Suppressor macrophage treated with lipopolysaccharide for 1 hour (primary cell): Measurements from ENCODE around the gene MMP15.
"Not testable (repeated sequence)": the region's sequence is repeated elsewhere in the genome, so short reads cannot be mapped to it uniquely, and the experiment has no call there.

Experiments
- DNase-seq, 3 donors: peaks; one replicate each; pipeline ENCODE4 v3.0.0-alpha.2; 2020 to 2022

MMP15 gene

DNA sequence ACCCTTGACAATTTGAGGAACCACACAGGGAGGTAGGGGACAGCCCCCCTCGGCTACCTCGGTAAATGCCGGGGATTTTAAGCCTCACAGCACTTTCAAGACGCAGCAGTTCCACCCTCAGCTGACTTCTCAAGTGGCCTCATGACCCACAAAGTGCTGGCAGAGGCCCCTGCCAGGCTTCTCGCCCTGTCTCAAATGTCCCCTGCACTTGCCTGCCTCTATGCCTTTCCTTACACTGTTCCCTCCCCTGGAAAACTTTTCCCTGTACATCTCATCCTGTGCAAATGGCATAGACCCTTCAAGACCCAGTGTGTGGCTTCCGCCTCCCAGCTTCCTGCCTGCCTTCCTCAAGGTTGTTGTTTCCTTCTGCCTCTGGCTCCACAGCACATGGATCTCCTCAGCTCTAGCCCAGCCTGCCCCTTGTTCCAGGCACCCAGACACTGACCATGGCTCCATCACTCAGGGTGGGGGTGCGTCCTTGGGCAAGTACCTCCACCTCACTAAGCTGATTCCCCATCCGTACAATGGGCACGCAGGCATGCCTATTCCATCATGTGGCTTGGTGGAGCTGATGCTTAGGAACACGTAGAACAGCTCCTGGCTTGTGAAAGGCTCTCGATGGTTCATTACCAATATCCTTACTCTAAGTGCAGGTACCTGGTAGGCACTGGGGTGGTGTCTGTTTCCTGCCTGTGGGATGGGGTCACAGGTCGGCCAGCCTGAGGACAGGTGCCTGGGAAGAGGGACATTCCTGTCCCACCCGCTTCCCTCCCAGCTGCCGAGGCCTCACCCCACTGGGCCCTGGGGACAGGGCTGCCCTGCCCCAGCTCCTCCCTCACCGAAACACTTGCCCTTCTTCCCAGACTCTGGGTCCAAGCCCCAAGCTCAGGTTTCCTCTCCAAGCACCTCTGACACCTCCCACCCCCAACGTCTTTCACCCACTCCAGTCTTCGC, 24.0 kb downstream of the MMP15 start:
- no peak for DNase-seq

DNA sequence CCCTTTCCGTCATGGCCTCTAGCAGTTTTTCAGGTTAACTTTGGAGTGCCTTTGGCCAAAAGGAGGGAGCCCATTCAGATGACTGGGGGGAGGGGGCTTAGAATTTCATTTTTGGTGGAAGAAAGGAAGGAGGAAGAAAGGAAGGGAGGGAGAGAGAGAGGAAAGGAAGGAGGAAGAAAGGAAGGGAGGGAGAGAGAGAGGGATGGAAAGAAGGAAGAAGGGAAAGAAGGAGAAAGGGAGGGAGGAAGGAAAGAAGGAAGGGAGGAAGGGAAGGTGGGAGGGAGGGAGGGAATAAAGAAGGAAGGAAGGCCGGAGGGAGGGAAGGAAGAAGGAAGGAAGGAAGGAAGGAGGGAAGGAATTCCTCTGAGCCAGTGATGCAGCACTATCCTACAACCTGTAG, 25.7 kb downstream of the MMP15 start:
- no peak for DNase-seq

DNA sequence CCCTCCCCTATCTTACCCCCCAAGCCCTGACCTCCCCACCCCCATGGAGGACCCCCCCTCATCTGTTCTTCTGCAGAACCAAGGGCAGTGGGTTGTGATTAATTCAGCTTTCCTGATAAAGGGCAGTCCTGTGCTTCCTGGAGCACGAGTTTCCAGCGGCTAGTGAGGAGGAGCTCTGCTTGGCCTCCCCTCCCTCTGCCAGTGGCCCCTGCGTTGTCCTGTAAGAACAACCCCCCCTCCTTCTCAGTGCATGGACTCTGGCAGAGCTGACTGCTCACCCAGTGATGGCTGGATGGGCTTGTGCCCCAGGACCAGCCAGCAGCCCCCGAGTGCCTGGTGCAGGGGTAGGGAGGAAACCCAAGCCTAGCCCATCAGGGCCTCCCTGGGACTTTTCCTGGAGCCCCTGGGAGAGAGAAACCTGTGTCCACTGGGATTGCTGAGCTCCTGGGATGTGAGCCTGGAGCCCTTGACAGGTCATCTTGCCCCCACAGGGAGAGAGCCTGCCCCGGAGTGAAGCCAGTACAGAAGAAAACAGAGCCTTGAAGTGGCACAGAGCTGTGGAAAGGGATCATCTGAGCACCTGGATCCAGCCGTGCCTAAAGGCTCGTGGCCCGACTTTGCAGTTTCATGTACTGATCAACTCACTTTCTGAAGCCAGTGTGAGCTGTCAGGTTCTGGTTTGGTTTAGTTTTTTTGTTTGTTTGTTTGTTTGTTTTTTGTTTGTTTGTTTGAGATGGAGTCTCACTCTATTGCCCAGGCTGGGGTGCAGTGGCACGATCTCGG, 26.5 kb downstream of the MMP15 start:
- DNase-seq = no peak

DNA sequence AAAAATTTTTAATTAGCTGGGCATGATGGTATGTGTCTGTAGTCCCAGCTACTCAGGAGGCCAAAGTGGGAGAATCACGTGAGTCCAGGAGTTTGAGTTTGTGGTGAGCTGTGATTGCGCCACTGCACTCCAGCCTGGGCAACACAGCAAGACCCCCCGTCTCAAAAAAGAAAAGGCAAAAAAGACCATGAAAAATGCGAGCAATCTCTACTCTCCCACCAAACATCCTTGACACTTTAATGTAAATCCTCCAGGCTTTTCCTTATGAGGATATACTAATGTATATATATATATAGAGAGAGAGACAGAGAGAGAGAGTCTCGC, 28.1 kb downstream of the MMP15 start:
- no peak for DNase-seq

DNA sequence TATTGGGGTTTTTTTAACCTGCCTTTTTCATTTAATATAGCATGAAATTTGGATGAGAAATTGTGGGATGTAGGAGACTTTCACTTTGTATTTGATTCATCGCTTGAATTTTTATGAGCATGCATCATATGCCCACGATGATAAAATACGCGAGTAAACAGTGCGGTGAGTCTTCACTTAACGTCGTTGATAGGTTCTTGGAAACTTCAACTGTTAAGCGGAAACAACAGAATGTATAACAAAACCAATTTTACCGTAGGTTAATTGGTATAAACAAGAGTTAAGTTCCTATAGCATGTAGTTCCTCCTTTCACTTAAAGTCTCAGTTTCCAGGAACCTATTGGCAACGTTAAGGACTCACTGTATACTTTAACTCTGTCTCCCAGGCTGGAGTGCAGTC, 28.7 kb downstream of the MMP15 start:
- DNase-seq = peak in 1 of 3 donors; percentile 6

DNA sequence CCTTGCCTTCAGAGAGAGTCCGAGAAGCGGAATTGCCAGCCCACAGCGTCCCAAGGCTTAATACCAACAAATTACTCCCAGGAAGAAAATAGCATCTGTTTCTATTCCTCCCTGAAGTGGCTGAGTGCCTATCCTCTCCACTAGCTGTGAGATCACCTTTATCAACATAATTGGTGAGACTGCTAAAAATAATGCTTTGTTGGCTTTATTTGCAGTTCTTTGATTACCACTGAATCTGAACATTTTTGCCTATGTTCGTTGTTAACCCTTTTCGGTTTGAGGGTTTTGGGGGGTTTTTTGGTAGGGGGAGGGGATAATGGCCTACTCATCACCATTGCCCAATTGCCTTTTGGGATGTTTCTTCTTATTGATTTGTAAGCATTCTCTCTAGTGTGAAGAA, 31.0 kb downstream of the MMP15 start:
- no peak for DNase-seq

DNA sequence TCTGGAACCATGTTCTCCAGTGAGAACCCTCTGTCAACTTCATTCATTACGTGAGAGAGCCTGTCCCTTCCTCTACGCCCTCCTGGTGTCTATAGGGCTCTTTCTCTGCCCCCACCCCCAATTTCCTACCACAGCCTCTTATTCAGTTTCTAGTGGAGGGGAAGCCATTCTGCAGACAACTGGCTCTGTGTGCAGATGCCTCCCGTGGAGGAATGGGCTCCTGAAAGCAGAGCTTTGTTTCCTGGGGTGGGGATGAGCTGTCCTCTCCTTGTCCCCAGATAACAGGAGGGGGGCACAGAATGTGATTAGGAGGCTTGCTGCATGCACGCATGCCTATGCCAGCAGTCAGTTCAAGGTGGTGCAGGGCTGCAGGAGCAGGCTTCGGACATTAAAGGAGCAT, 31.6 kb downstream of the MMP15 start:
- DNase-seq = no peak

DNA sequence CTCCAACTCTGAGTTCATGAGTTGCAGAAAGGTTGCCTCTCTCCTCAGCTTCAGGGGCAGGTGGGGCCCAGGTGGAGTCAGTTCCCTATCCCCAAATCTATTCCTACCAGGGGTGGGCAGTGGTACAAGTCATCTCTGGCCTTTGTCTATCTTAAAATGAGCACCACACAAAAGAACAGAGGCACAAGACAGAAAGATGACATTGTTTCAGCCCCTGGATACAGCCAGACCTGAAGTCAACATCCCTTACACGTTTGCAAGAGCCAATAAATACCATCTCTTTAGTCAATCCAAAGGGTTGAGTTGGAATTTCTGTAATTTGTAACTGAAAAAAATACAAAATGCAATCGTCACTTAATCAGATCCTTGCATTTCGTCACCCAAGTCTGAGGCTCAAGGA, 32.2 kb downstream of the MMP15 start:
- DNase-seq = no peak

DNA sequence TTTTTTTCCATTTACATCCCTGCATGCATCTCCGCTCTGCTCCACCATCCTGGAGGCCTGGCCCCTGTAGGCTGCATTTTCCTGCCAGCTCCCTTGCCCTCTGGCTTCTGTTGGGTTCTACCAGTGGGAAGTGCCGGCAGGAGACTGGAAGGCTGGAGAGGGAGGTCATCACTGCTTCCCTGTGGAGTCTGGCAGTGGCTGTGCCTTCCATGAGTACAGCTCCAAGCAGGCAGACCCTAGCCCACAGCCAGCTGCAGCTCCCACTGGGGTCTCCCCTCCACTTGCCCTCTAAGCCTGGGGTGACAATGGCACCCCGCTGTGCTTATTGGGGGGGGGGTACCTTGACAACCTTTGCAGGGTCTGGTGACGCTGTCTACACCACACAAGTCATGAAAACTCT, 37.3 kb downstream of the MMP15 start:
- no peak for DNase-seq

DNA sequence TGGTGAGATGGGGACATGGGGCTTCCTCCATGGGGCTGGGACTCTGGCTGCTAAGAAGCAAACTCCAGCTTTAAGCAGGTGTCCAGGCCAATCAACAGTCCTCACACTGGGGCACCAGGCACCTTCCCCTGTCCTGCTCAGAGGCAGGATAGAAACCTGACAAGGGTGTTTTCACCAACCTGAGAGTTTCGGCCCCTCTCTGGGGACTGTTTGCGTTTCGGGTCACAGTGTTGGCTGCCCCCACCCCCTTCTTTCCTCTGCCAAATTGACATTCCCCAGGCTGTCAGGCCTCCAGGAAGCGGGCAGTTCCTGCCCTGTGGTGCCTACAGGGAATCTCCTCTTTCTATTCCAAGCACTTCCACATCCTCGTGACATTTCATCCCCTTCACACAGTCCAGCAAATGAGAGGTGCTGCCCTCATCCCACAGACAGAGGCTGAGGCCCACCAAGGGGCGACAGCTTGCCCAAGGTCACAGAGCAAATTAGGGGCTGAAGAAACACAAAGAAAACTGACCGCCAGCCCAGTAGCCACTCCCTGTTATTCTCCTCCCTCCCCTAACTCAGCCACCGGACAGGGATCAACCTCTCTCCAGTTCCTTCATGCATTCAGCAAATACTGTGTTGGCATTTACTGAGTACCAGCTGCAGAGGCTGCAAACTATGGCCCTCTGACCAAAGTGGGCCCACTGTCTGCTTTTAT, 38.0 kb downstream of the MMP15 start:
- no peak for DNase-seq

DNA sequence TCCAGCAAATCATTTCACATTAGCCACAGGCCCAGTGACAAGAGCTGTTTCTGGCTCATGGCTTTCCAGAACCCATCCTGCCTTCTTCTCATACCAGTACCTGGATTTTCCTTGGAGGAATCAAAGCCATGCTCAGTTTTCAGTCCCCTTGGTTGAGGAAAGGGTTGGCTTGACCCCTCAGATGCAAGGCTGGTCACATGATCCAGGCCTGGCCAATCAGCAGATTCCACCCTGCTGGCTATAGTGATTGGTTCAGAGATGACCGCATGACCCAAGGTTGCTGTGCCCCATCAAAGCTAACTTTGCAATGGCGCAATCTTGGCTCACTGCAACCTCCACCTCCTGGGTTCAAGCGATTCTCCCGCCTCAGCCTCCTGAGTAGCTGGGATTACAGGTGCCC, 45.0 kb downstream of the MMP15 start:
- no peak for DNase-seq

DNA sequence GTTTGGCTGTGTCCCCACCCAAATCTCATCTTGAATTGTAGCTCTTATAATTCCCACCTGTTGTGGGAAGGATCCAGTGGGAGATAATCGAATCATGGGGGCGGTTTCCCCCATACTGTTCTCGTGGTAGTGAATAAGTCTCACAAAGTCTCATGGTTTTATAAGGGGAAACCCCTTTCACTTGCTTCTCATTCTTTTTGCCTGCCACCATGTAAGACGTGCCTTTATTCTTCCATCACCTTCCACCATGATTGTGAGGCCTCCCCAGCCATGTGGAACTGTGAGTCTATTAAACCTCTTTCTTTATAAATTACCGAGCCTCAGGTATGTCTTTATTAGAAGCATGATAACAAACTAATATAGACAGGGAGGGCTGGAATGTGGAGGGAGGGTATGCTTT, 46.6 kb downstream of the MMP15 start:
- DNase-seq = not testable (repeated sequence)

DNA sequence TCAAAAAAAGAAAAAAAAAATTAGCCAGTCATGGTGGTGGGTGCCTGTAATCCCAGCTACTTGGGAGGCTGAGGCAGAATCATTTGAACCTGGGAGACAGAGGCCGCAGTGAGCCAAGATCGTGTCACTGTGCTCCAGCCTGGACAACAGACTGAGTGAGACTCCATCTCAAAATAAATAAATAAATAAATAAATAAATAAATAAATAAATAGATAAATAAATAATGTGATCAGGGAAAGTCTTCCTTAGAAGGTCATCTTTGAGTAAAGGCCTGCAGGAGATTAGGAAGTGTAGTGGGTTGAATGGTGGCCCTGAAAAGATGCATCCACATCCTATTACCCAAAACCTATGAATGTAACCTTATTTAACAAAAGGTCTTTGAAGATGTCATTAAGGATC, 47.5 kb downstream of the MMP15 start:
- DNase-seq = not testable (repeated sequence)

DNA sequence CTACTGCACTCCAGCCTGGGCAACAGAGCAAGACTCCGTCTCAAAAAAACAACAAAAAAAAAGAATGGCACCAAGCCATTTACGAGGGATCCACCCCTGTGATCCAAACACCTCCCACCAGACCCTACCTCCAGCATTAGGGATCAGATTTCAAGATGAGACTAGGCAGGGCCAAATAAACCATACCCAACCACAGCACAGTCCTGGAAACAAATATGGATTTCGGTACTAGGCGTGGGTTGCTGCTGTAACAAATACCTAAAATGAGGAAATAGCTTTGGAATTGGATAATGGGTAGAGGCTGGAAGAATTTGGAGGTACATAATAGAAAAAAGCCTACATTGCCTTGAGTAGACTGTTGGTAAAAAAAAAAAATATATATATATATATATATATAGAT, 49.1 kb downstream of the MMP15 start:
- DNase-seq = no peak

DNA sequence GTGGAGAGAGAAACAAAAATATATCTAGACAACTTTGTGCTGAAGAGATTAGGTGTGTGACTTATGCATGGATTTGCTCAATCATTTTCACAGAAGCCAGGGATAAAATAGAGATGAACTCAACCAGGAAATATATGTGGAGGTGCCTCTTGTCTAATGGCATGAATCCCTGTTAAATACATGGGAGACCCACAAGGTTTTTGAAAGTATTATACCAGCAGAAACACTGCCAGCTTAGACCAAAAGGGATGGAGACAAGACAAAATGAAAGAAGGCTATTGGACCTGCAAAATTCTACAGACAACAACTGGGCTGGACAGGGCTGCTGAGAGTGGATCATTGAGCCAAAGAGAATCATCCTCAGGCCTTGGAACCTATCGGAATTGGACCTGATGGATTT, 51.0 kb downstream of the MMP15 start:
- DNase-seq = no peak

DNA sequence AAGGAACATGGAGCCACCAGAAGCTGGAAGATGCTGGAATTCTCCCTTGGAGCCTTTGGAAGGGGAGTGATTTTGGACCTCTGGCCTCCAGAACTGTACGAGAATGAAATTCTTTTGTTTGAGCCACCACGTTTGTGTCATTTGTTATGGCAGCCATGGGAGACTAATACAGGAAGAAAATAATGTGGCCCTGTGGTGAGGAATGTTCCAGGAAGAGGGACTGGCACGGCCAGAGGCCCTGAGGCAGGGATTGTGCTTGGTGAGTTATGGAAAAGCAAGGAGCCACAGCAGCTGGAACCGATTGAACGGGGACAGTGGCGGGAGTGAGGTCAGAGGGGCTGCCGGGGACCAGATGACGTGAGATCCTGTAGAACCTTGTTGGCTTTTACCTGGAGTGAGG, 52.2 kb downstream of the MMP15 start:
- no peak for DNase-seq

DNA sequence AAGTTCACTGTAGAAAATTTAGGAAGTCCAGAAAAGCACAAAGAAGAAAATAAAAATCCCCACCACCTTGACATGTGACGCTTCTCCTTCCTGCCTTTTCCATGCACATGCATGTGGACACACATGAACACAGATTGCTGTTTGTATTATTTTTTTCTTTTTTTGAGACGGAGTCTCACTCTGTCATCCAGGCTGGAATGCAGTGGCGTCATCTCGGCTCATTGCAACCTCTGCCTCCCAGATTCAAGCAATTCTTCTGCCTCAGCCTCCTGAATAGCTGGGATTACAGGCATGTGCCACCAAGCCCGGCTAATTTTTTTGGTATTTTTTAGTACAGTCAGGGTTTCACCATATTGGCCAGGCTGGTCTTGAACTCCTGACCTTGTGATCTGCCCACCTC, 55.1 kb downstream of the MMP15 start:
- not testable (repeated sequence) for DNase-seq

DNA sequence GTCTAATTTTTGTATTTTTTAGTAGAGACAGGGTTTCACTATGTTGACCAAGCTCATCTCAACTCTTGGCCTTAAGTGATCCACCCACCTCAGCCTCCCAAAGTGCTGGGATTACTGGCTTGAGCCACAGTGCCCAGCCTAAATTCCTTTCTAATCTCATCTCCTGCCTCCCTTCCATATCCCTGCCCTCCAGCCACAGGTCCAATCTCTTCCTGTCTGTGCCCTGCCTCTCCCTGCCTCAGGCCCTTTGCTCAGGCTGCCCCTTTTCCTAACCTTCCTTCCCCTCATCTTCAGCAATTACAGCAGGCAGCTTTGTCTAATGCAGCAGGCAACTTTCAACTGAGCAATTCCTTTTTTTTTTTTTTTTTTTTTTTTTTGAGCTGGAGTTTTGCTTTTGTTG, 56.8 kb downstream of the MMP15 start:
- DNase-seq = no peak

DNA sequence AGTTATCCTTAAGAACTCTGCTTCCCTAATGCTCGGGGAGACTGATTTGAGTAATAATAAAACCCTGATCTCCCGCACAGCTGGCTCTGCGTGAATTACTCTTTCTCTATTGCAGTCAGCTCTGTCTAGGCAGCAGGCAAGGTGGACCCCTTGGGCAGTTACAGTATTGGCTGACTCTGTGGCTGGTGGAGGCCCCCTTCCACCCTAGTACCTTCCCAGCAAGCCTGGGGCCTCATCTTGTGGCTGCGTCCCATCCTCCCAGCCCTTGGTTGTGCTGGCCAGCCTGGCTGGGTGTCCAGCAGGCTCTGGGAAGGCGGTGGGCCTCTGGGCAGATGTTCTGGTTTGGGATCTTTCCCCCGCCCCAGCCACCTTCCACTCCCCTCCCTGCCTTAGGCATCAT, 59.1 kb downstream of the MMP15 start:
- no peak for DNase-seq

DNA sequence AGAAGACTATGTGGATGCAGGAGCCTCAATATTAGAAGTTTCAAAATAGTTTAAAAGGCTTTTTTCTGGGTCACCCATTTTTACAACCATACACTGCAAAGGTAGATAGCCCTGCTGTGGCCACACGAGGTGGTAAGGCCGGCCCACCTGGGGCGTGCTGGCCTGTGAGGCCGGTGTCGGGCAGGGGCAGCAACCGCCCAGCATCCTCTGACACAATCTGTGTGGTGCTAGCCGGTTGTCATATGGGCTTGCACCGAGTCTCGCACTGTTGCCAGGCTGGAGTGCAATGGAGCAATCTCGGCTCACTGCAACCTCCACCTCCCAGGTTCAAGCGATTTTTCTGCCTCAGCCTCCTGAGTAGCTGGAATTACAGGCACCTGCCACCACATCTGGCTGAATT, 59.6 kb downstream of the MMP15 start:
- no peak for DNase-seq

DNA sequence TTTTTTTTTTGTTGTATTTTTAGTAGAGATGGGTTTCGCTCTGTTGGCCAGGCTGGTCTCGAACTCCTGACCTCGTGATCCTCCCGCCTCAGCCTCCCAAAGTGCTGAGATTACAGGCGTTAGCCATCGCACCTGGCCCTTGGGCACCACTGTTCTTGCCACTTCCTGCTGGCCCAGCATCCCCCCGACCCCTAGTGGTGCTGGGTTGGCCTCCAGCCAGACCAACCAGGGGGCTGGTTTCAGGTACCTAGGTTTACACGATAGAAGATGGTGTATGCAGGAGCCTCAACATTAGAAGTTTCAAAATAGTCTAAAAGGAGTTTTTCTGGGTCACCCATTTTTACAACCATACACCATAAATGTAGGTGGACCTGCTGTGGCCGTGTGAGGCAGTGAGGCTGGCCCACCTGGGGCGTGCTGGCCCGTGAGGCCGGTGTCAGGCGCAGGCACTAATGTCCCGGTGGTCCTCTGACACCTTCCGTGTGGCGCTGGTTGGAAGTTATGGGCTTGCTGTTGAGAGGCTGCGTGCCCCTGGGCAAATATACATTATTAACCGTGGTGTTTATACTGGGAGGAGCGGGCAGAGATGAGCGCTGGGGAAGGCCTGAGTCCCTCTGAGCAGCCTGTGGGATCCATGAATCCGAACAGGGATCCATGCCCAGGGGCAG, 60.2 kb downstream of the MMP15 start:
- DNase-seq = no peak

DNA sequence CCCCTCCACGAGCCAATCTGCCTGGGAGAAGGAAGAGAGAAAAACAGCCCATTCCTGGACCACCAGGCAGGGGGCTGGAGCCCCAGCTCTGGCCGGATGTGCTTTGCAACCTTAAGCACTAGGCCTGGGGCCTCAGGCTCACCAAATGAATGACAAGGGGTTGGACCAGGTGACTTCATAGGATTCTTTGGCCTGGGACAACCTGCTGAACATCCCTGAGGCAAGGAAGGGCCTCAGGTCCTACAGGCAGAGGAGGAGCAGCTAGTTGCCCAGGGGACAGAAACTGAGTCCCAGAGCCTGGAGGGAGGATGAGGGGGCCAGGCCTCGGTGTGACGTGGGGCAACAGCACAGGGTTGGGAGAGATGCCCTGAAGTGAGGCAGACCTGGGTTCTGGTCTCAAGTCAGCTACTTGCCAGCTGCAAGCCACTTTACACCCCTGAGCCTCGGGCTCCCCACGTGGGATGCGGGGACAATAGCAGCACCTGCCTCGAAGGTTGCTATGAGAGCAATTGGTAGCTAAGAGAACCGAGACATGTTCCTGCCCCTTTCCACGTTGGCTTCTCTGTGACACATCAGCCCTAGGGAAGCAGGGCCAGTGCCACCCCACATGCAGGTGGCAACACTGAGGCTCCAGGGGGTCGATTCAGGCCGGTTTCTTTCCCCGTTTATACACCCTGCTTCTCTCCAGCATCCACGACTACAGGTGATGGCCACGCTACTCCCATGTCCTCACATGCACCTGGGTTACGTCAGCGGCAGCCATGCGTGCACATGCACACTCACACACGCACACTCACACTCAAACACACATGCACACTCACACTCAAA, 61.0 kb downstream of the MMP15 start:
- no peak for DNase-seq
